ENCODE results near the gene HIF3A. TPM values are rescaled to one million over a fixed set of nuclear protein-coding genes. Genes with fewer than 3 reads are reported as not detected.
"Not testable (repeated sequence)": the region's sequence is repeated elsewhere in the genome, so short reads cannot be mapped to it uniquely, and the experiment has no call there.

HIF3A gene
- total RNA-seq, 2 experiments from 2014 or later, result not detected

DNA sequence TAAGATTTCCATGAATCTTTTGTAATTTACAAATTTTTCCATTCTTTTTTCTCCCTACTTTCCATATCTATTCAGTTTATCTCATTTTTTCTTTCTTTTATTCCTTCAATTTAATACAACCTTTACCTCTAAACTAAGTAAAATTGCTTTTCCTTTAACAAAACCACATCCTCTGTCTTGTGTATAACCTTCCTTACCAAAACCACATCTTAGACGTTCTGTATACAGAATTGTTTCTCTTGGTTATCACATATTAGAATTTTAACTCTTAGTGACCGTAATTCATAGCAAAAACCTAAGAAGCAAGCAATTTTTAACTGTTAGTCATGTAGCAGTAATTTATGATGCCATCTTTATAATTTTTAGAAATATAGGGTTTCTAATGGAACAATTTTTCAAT lies 65.1 kb downstream of the HIF3A start:
- peak overlapping the region; percentile 60 for H3K4me3 Mint-ChIP-seq
- POLR2A ChIA-PET, result interaction anchor here (0.6 to 1.2 kb wide), 2 partner anchors 11 to 23 kb away, joined by 3 to 4 read pairs; no protein-coding TSS in a partner anchor
- H3K27me3 Mint-ChIP-seq, result no peaks in the 10 kb centered on the region
- no peak for DNase-seq
- H3K9me3 Mint-ChIP-seq, result no peaks in the 10 kb centered on the region
- peaks cover 45% of the 10 kb centered on the region for H3K36me3 Mint-ChIP-seq (ENCODE audit: low read depth)
- peaks cover 38% of the 10 kb centered on the region for H3K4me1 Mint-ChIP-seq
- H3K27ac Mint-ChIP-seq, result peak overlapping the region; percentile 75
- CTCF ChIA-PET, result interaction anchor here (0.8 kb wide), 1 partner anchor 14 kb away, joined by 6 read pairs; no protein-coding TSS in a partner anchor

DNA sequence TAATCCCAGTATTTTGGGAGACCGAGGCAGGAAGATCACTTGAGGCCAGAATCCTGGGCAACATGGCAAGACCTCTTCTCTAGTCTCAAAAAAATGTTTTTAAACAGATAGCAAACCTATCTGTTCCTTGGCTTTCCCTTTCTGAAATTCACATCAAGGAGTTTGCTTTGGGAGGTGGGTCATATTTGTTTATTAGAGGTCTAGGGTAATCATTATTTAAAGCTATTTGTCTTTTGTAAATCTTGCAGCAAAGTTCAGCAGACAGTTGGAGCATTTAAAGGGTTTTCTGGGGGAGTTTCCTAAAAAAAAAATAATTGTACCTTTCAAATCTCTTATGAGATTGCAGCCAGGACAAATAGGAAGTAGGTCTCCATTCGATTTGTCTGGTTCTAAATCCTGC lies 67.5 kb downstream of the HIF3A start:
- no peak overlapping the region for H3K27ac Mint-ChIP-seq
- H3K36me3 Mint-ChIP-seq (ENCODE audit: low read depth), result peaks cover 34% of the 10 kb centered on the region
- H3K4me1 Mint-ChIP-seq, result peaks cover 32% of the 10 kb centered on the region
- H3K4me3 Mint-ChIP-seq, result no peak overlapping the region
- no peaks in the 10 kb centered on the region for H3K27me3 Mint-ChIP-seq
- DNase-seq, result no peak
- no peaks in the 10 kb centered on the region for H3K9me3 Mint-ChIP-seq
- POLR2A ChIA-PET, result no interaction called here
- CTCF ChIA-PET, result interaction anchor here (1.3 to 1.5 kb wide), 2 partner anchors 13 to 17 kb away, joined by 4 read pairs; partner anchors contain the start of gene PPP5C

DNA sequence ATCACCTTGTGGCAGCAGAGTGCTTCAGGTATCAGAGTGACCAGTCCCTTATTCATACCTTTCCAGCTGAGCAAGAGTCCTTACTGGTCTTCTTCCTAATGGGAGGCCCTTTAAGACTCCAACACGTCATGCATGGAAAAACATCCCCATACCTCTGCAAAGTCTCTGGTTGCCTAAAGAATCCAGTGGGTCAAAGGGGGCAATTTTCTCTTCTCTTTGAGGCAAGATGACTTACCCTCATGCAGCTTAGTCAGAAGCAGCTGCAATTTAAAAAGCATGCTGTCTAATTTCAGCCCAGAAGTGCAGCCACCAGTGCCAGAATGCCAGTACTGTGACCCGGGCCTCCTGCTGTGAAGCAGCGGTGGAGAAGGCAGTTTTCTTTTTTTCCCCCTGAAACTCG lies 68.7 kb downstream of the HIF3A start:
- peaks cover 28% of the 10 kb centered on the region for H3K4me1 Mint-ChIP-seq

DNA sequence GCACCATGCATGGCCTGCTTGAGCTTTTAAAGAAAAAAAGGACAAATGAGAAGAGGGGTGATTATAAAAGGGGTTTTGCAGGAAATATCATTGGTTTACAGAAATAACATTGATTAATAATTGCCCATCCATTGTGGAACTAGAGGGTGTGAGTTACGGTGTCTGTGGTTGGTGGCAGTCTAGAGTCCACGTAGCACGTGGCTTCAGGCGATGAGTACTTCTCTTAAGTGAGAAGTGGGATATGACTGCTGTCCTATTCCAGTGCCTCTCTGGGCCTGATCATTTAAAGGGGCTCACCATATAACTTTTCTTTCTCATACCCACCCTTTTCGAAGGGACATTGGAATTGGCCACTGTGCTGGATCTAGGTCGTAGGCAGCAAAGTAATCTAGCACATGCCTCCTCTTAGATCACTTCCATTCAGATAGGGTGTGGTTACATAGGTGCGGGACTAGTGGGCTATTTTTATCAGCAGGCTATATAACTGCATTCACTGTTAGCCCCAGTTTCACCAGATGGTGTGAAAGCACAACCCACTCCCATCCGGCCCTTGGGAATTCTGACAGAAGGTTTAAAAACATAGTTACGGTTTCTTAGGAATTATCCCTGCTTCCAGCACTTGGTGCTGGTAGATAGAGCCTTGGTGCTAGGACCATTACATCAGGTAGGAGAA lies 69.9 kb downstream of the HIF3A start:
- Mint-ChIP-seq H3K4me1 (peaks cover 29% of the 10 kb centered on the region), H3K27ac (no peak overlapping the region), H3K4me3 (no peak overlapping the region), H3K9me3 (no peaks in the 10 kb centered on the region), H3K36me3 (ENCODE audit: low read depth) (peaks cover 32% of the 10 kb centered on the region), H3K27me3 (no peaks in the 10 kb centered on the region)
- ChIA-PET CTCF (no interaction called here), POLR2A (no interaction called here)
- no peak for DNase-seq

More for the DNA sequence above, 68.7 kb downstream of the HIF3A start:
- ChIA-PET CTCF (no interaction called here), POLR2A (no interaction called here)
- H3K27ac Mint-ChIP-seq, result no peak overlapping the region
- no peak for DNase-seq
- H3K4me3 Mint-ChIP-seq, result no peak overlapping the region
- no peaks in the 10 kb centered on the region for H3K27me3 Mint-ChIP-seq
- no peaks in the 10 kb centered on the region for H3K9me3 Mint-ChIP-seq
- H3K36me3 Mint-ChIP-seq (ENCODE audit: low read depth), result peaks cover 31% of the 10 kb centered on the region

DNA sequence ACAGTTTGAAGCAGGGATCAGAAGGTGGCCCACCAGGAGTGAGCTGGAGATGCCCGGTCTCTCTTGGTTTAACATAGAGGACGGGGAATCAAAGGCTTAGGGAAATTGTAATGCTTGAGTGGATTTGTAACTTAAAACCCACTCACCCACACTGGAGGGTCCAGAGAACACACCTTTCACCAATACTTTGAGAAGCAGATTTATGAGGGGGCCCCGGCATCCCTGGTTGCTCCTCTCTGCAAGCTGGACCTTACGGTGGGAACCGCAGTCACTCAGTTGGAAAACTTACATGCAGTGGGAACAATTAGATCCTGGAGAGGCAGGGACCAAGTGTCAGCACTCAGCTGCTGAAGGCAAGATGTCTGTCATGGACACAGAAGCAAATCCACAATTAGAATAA lies 70.6 kb downstream of the HIF3A start:
- CTCF ChIA-PET, result no interaction called here

DNA sequence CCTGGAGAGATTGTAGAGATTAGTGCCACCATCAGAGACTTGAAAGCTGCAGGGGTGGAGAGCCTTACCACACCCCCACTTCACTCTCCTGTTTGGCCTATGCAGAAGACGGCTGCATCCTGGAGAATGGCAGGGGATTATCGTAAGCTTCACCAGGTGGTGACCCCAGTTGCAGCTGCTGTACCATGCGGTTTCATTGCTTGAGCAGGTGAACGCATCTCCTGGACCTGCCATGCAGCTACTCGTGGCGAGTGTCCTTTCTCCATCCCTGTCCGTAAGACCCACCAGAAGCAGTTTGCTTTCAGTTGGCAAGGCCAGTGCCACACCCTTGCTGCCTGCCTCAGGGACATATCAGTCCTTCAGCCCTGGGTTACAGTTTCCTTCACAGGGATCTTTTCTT lies 71.3 kb downstream of the HIF3A start:
- ChIA-PET CTCF (interaction anchor here (1.2 kb wide), 1 partner anchor 27 kb away, joined by 3 read pairs; no protein-coding TSS in a partner anchor), POLR2A (no interaction called here)

More for the DNA sequence above, 70.6 kb downstream of the HIF3A start:
- POLR2A ChIA-PET, result no interaction called here
- no peaks in the 10 kb centered on the region for H3K27me3 Mint-ChIP-seq
- H3K36me3 Mint-ChIP-seq (ENCODE audit: low read depth), result peaks cover 30% of the 10 kb centered on the region
- H3K27ac Mint-ChIP-seq, result no peak overlapping the region
- peaks cover 30% of the 10 kb centered on the region for H3K4me1 Mint-ChIP-seq
- no peak overlapping the region for H3K4me3 Mint-ChIP-seq
- no peak for DNase-seq
- no peaks in the 10 kb centered on the region for H3K9me3 Mint-ChIP-seq

DNA sequence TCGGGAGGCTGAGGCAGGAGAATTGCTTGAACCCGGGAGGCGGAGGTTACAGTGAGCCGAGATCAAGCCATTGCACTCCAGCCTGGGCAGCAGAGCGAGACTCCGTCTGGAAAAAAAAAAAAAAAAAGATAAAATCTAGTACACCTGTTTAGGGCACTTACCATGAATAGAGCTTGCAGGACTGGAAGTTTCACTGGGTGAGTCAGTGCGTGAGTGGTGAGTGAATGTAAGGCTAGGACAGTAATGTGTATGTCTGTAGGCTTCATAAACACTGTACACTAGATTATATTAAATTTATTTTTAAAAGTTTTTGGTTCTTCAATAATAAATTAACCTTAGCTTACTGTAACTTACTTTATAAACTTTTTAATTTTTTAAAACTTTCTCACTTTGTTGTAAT lies 73.0 kb downstream of the HIF3A start:
- POLR2A ChIA-PET, result no interaction called here
- H3K36me3 Mint-ChIP-seq (ENCODE audit: low read depth), result peaks cover 20% of the 10 kb centered on the region
- no peaks in the 10 kb centered on the region for H3K9me3 Mint-ChIP-seq
- DNase-seq, result no peak
- H3K27ac Mint-ChIP-seq, result no peak overlapping the region
- H3K4me3 Mint-ChIP-seq, result no peak overlapping the region
- CTCF ChIA-PET, result interaction anchor here (0.6 to 1.2 kb wide), 4 partner anchors 23 to 176 kb away, joined by 3 to 9 read pairs (median 4); partner anchors contain the start of gene PPP5C
- H3K27me3 Mint-ChIP-seq, result no peaks in the 10 kb centered on the region
- H3K4me1 Mint-ChIP-seq, result peaks cover 22% of the 10 kb centered on the region

More for the DNA sequence above, 71.3 kb downstream of the HIF3A start:
- Mint-ChIP-seq H3K4me1 (peaks cover 30% of the 10 kb centered on the region), H3K4me3 (no peak overlapping the region), H3K27me3 (no peaks in the 10 kb centered on the region), H3K9me3 (no peaks in the 10 kb centered on the region), H3K27ac (no peak overlapping the region), H3K36me3 (ENCODE audit: low read depth) (peaks cover 30% of the 10 kb centered on the region)
- DNase-seq, result no peak

DNA sequence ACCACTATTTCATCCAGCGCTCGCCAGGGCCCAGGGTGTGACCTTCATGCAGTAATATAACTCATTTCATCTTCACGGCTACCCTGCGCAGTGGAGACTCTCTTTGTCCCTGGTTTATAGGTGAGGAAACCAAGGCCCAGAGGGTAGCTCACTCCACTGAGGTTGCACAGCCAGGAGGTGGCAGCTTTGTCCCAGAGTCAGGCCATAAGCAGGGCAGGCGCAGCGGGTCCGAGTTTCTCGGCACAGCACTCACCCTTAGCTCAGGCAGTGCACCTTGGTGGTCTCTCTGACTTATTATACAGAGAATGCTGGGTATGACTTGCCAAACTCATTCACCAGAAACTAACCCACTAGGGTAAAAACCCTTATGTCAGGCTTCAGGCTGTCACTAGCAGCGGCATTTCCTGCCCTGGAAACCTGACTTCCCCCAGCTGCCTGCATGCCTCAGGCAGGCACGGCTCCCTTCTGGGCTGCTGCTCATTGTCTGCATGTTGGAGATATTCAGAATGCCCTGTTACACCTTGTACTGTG lies 74.6 kb downstream of the HIF3A start:
- Mint-ChIP-seq H3K27me3 (no peaks in the 10 kb centered on the region), H3K36me3 (ENCODE audit: low read depth) (peaks cover 22% of the 10 kb centered on the region), H3K9me3 (no peaks in the 10 kb centered on the region), H3K4me3 (no peak overlapping the region), H3K4me1 (peaks cover 21% of the 10 kb centered on the region), H3K27ac (peak overlapping the region; percentile 56)
- CTCF ChIA-PET, result interaction anchor here (1.0 kb wide), 1 partner anchor 23 kb away, joined by 6 read pairs; no protein-coding TSS in a partner anchor
- no peak for DNase-seq
- POLR2A ChIA-PET, result interaction anchor here (1.1 kb wide), 1 partner anchor 15 kb away, joined by 3 read pairs; no protein-coding TSS in a partner anchor

DNA sequence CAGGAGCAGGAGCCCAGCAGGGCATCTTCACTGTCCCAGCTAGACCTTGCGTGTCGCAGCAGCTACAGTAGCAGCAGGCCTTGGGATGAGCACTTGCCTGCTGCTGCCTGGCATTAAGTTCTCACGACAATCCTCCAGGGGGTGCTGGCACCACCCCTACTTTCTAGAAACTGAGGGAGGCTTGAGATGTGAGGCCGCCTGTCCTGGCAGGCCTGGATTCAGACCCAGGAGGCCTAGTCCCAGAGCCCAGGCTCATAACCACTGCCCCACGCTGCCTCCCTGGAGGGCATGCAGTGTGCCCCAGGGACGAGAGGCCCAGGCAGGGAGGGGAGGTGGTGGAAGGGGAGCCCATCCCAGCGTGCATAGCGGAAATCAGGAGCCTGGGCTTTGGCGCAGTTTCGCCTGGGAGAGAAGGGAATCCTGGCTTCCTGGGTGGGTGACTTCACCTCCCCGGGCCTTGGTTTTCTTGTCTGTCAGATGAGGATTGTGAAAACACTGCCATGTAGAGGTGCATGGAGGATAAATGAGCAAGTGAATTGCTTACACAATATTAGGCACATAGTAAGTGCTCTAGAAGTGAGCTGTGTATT lies 76.2 kb downstream of the HIF3A start:
- Mint-ChIP-seq H3K27ac (no peak overlapping the region), H3K36me3 (ENCODE audit: low read depth) (peaks cover 27% of the 10 kb centered on the region), H3K27me3 (no peaks in the 10 kb centered on the region), H3K4me1 (peaks cover 18% of the 10 kb centered on the region), H3K4me3 (no peak overlapping the region), H3K9me3 (no peaks in the 10 kb centered on the region)
- no peak for DNase-seq
- POLR2A ChIA-PET, result interaction anchor here (0.8 kb wide), 1 partner anchor 22 kb away, joined by 3 read pairs; no protein-coding TSS in a partner anchor
- CTCF ChIA-PET, result interaction anchor here (1.7 kb wide), 1 partner anchor 22 kb away, joined by 7 read pairs; no protein-coding TSS in a partner anchor

DNA sequence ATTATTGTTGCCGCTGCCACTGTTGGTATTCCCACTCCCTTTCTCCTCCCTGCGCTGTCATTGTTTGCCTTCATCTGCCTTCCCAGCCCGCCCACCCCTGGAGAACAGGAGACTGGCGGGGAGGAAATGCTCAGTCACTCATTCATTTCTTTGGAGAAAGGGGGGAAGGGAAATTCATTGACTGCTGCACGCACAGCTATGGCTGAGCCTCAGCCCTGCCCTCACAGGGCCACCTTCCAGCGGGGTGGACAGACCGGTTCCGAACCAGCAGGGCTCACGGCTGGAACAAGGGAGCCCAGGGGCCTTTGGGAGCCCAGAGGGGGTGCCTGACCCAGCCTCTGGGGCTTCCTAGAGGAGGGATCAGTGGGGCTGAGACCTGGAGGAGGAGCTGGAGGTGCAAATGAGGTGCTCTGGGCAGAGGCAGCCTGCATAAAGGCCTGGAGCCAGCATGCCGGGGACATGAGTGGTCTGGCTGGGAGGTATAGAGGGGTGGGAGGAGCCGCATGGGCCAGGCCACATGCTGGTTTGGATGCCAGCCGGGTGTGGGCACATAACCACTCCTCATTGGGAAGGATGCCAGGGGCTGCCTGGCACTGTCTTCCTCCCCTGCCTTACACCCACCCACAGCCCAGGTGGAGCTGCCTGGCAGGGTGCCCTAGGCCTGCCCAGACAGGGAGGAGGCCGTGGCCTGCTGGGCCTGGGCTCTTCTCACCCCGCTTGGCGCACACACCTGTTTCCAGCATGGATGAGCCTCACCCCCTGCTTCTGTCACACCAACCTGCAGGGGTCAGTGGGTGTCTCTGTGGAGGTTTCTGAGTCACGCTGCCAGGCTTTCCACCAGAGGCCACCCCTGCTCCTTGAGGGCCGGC lies 76.9 kb downstream of the HIF3A start:
- POLR2A ChIA-PET, result no interaction called here

DNA sequence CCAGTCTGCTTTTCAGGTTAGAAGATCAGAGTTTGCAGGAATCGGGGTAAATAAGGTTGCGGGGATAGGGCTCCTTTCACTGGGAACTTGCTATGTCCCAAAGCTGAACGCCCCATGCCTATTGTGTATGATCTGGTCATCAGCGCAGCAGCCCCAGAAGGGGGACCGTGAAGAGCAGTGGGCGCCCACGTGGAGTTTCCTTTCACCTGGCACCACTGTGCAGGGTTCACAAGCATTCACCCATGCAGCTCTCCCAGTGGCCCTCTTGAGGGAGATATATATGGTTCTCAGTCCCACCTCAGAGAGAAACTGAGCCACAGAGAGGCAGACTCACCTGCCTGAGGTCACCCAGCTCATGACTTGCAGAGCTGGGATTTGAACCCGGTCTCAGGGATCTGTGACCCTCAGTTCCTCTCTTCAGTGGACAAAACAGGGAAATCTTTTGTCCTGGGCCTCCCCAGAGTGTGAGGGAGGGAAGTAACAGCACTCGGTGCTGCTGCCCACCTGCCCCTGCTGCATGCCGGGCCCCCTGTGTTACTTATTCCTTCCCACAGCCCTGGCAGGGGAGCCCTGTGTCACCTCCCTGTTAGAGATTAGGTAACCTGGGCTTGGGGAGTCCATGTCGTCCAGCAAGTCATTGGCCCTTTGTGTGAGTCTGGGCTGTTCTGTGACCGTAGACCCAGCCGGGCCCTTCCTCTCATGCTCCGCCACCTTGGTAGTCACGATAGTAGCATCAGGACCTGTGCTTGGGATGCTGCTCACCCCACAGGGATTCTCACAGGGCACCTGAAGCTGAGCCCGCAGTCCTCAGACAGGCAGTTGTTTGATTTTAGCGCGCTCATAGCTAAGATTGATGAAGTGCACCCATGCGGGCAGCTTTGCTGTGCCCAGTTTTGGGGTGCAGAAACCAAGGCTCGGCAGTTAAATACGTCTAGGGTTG lies 78.0 kb downstream of the HIF3A start:
- DNase-seq, result no peak
- no peak overlapping the region for H3K27ac Mint-ChIP-seq
- H3K36me3 Mint-ChIP-seq (ENCODE audit: low read depth), result peaks cover 38% of the 10 kb centered on the region
- ChIA-PET CTCF (no interaction called here), POLR2A (no interaction called here)
- H3K9me3 Mint-ChIP-seq, result no peaks in the 10 kb centered on the region
- no peak overlapping the region for H3K4me3 Mint-ChIP-seq
- no peaks in the 10 kb centered on the region for H3K27me3 Mint-ChIP-seq
- H3K4me1 Mint-ChIP-seq, result peaks cover 16% of the 10 kb centered on the region

More for the DNA sequence above, 76.9 kb downstream of the HIF3A start:
- CTCF ChIA-PET, result interaction anchor here (1.7 kb wide), 1 partner anchor 21 kb away, joined by 7 read pairs; no protein-coding TSS in a partner anchor
- no peak for DNase-seq
- Mint-ChIP-seq H3K36me3 (ENCODE audit: low read depth) (peaks cover 32% of the 10 kb centered on the region), H3K27me3 (no peaks in the 10 kb centered on the region), H3K27ac (no peak overlapping the region), H3K4me3 (no peak overlapping the region), H3K9me3 (no peaks in the 10 kb centered on the region), H3K4me1 (peaks cover 18% of the 10 kb centered on the region)

DNA sequence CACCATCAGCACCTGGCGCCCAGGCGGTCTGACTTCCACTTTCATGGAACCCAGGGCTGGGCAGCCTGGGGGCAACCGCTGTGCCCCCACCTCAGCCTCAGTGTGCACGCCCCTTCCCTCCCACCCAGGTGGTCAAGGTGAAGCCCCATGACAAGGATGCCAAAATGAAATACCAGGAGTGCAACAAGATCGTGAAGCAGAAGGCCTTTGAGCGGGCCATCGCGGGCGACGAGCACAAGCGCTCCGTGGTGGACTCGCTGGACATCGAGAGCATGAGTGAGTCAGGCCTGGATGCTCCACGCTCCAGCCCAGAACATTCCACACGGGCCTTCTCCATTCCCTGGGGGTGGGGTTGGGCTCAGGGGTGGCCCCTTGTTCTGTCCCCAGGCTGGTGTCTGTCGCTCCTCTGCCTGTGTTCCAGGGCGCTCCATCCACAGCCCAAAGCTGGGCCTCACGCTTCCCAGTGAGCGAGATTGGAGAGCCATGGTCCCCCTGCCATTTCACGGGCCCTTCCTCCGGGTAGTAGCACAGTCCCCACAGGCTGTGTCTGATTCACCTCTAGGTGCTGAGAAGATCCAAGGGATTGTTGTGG lies 78.7 kb downstream of the HIF3A start:
- CTCF ChIA-PET, H3K9me3 Mint-ChIP-seq, H3K4me3 Mint-ChIP-seq, POLR2A ChIA-PET, DNase-seq, H3K27me3 Mint-ChIP-seq, H3K27ac Mint-ChIP-seq: not testable (repeated sequence)
- Mint-ChIP-seq H3K36me3 (ENCODE audit: low read depth) (peaks cover 42% of the 10 kb centered on the region), H3K4me1 (peaks cover 16% of the 10 kb centered on the region)

All from activated CD4-positive, alpha-beta memory T cell treated with anti-CD3 and anti-CD28 coated beads, Interleukin-2, amount 10 ng/mL, durations not matched to agents 7 days and 5 days (primary cell).